ENCODE data around the gene CWC15.
"Not testable (repeated sequence)": the region's sequence is repeated elsewhere in the genome, so short reads cannot be mapped to it uniquely, and the experiment has no call there.

The CWC15 gene

GRCh38 chr11:94938095-94939055, 35.0 kb downstream of the CWC15 start:
- DNase-seq (ENCODE audit: low read depth in 2 of 2) = peak; percentile 69 to 92
- no peak overlapping the region for H3K4me3 ChIP-seq (replicated peaks in 1 of 2; ENCODE audit: low read depth in 2 of 2, low read length in 2 of 2)
- TF ChIP-seq, protein P1, sequence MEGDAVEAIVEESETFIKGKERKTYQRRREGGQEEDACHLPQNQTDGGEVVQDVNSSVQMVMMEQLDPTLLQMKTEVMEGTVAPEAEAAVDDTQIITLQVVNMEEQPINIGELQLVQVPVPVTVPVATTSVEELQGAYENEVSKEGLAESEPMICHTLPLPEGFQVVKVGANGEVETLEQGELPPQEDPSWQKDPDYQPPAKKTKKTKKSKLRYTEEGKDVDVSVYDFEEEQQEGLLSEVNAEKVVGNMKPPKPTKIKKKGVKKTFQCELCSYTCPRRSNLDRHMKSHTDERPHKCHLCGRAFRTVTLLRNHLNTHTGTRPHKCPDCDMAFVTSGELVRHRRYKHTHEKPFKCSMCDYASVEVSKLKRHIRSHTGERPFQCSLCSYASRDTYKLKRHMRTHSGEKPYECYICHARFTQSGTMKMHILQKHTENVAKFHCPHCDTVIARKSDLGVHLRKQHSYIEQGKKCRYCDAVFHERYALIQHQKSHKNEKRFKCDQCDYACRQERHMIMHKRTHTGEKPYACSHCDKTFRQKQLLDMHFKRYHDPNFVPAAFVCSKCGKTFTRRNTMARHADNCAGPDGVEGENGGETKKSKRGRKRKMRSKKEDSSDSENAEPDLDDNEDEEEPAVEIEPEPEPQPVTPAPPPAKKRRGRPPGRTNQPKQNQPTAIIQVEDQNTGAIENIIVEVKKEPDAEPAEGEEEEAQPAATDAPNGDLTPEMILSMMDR (IDR thresholded peaks at IDR 0.05; ENCODE audit: low read depth, low read length) = no peak

DNA sequence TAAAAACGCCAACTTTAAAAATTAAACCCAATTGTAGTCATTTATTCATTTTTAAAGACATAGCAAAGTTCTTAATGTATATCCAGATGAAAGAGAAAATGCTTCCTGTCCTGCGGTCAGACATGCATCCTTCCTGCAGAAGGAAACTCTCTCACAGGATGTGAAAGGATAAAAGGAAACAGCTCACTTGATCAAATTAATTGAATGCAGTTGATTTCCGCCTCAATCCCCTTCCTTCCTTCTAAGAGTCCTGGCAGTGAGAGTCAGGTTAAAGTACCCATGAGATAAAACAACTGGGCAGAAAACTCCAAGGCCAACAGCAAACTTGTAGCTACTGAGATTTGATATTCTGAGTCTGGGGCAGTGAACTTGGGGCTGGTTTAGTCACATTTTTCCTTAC, 38.5 kb downstream of the CWC15 start:
- H3K4me3 ChIP-seq (replicated peaks in 1 of 2; ENCODE audit: low read depth in 2 of 2, low read length in 2 of 2) = no peak overlapping the region

GRCh38 chr11:94934362-94934761, 39.0 kb downstream of the CWC15 start:
- TF ChIP-seq, protein P1 (IDR thresholded peaks at IDR 0.05; ENCODE audit: low read depth, low read length) = no peak
- H3K4me3 ChIP-seq (replicated peaks in 1 of 2; ENCODE audit: low read depth in 2 of 2, low read length in 2 of 2) = no peak overlapping the region
- DNase-seq (ENCODE audit: low read depth in 2 of 2) = peak; percentile 54 to 62

More for the DNA sequence above, 38.5 kb downstream of the CWC15 start:
- TF ChIP-seq, protein P1 (IDR thresholded peaks at IDR 0.05; ENCODE audit: low read depth, low read length) = no peak
- DNase-seq (ENCODE audit: low read depth in 2 of 2) = peak in 1 of 2 donors; percentile 10

DNA sequence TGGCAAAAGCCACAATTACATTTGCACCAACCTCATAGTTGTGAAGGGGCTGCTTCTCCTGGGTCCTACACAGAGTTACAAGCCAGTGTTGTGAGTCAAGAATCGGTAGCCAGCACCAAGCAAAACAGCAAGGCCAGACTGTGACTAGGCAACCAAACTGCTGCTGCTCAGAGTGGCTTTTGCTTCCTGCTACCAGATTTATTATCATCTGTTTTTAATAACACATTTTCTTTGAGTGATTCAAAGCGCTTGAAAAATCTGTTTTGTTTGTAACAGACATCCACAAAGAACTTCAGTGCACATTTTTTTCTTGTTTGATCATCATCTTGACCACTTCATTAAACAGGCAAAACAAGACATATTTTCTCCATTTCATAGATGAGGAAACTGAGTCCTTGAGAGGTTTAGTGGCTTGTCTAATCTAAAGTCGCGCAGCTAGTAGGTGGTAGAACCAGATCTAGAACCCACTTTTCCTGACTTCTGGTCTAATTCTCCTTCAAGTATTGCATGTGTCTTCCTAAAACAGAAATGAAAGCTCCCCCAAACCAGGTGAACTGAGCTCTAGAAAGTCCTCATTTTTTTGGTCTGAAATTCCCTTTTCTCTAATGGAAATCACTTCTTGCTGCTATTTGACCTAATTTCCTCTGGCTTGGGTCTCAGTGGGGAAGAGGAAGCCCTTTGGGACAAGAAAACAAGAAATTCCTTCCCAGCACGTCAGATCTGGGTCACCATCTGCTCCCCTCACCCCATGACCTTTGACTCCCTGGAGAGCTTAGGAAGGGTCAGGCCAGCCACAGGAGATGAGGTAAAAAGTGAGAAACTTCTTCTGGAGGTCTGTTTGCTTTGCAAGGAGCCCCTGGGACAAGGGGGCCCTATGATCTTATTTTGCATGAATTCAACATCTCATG, 39.9 kb downstream of the CWC15 start:
- peak; percentile 89 to 97 for DNase-seq (ENCODE audit: low read depth in 2 of 2)
- TF ChIP-seq, protein P1 (IDR thresholded peaks at IDR 0.05; ENCODE audit: low read depth, low read length) = no peak
- no peak overlapping the region for H3K4me3 ChIP-seq (replicated peaks in 1 of 2; ENCODE audit: low read depth in 2 of 2, low read length in 2 of 2)

DNA sequence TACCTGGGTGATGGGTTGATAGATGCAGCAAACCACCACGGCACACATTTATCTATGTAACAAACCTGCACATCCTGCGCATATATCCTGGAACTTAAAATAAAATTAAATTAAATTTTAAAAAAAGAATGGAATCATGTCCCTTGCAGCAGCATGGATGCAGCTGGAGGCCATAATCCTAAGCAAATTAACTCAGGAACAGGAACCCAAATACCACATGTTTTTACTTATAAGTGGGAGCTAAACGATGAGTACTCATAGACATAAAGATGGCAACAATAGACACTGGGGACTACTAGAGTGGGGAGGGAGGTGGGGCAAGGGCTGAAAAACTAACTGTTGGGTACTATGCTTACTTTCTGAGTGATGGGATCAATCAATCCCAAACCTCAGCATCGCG, 40.9 kb downstream of the CWC15 start:
- TF ChIP-seq, protein P1 (IDR thresholded peaks at IDR 0.05; ENCODE audit: low read depth, low read length) = no peak
- DNase-seq (ENCODE audit: low read depth in 2 of 2) = no peak

DNA sequence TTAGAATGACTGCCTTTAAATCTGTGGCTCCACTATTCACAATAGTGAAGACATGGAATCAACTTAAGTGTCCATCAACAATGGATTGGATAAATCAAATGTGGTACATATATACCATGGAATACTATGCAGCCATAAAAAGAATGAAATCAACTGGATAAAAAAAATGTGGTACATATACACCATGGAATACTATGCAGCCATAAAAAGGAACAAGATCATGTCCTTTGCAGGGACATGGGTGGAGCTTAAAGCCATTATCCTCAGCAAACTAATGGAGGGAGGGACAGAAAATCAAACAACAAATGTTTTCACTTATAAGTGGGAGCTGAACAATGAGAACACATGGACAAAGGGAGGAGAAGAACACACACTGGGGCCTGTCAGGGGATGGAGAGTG, 41.3 kb downstream of the CWC15 start:
- not testable (repeated sequence) for H3K4me3 ChIP-seq (replicated peaks in 1 of 2; ENCODE audit: low read depth in 2 of 2, low read length in 2 of 2); DNase-seq (ENCODE audit: low read depth in 2 of 2)

More for the DNA sequence above, 40.9 kb downstream of the CWC15 start:
- no peak overlapping the region for H3K4me3 ChIP-seq (replicated peaks in 1 of 2; ENCODE audit: low read depth in 2 of 2, low read length in 2 of 2)

All from cardiac fibroblast (primary cell).